Testis (tissue), 2 donors: ENCODE measurements around the gene TOGARAM1.

Experiments
- CTCF ChIP-seq, 3 experiments: fragments of 450-650 bp in 2 of 3; fragments of 200-600 bp in 1 of 3; sonication (generic) in 1 of 3; IDR thresholded peaks; one replicate each; pipeline ENCODE4 v1.5.1; 2016 to 2019; ENCODE audit warnings: antibody characterized with exemption in 3 of 3, mild to moderate bottlenecking in 2 of 3, moderate library complexity in 1 of 3
- POLR2A ChIP-seq: fragments of 450-650 bp; IDR thresholded peaks from one replicate; pipeline ENCODE4 v1.6.1; 2017; ENCODE audit warnings: antibody characterized with exemption, mild to moderate bottlenecking, moderate library complexity

GRCh38 chr14:44951051-44951450, 10.9 kb upstream of the TOGARAM1 start:
- TF ChIP-seq CTCF (IDR thresholded peaks at IDR 0.05) (no peak), POLR2A (no peak)
